ENCODE measurements around the gene KIF16B. TPM values are rescaled to one million over a fixed set of nuclear protein-coding genes. Genes with fewer than 3 reads are reported as not detected.
"Not testable (repeated sequence)": the region's sequence is repeated elsewhere in the genome, so short reads cannot be mapped to it uniquely, and the experiment has no call there.

The KIF16B gene
- total and polyA plus RNA-seq, 9 of the 15 experiments (the other 6 are each of a cell fraction or from before 2014, with no cell fraction given), result 1.00 to 10.6 (median 8.5) TPM

- no peak overlapping the region for H3K9ac ChIP-seq (ENCODE audit: insufficient read depth in 1 of 2, low read depth in 2 of 2, low read length in 2 of 2)
- no peak for DNase-seq (ENCODE audit: extremely low read depth in 1 of 4, low spot score in 3 of 4)
- no peak overlapping the region for H3K4me2 ChIP-seq (ENCODE audit: insufficient read depth, low read length)
- H2AFZ ChIP-seq (ENCODE audit: low read depth, low read length), result no peak overlapping the region
- TF ChIP-seq FOXM1 (IDR thresholded peaks at IDR 0.05; ENCODE audit: low read depth), result no peak
- no peak for TF ChIP-seq FOXM1 (CRISPR knock-in tag; IDR thresholded peaks at IDR 0.05; ENCODE audit: low read depth)
- TF ChIP-seq ZNF764 (CRISPR knock-in tag; IDR thresholded peaks at IDR 0.05; ENCODE audit: low read depth), result no peak
- no peak for TF ChIP-seq USF1 (CRISPR knock-in tag; IDR thresholded peaks at IDR 0.05)
- no peak for TF ChIP-seq ARID2 (IDR thresholded peaks at IDR 0.05)
- no peak for TF ChIP-seq EP300 (IDR thresholded peaks at IDR 0.05; ENCODE audit: low read length)
- TF ChIP-seq PTBP1 (IDR thresholded peaks at IDR 0.05; ENCODE audit: low read depth, low read length), result no peak
- TF ChIP-seq MBD1 (CRISPR knock-in tag; IDR thresholded peaks at IDR 0.05), result no peak
- no peak for TF ChIP-seq STAT5B (CRISPR knock-in tag; IDR thresholded peaks at IDR 0.05)
- WGBS (ENCODE audit: insufficient coverage, low coverage, missing lambda C conversion rate), result 34% methylated on average over 3 of the region's 5 CpGs
- in situ Hi-C loops (cut with MboI), result no loop called here
- POLR2A ChIA-PET, result interaction anchor here (0.6 kb wide), 1 partner anchor 14 kb away, joined by 4 read pairs; no protein-coding TSS in a partner anchor
- ATAC-seq, result no peak
- no peaks in the 10 kb centered on the region for H3K9me1 ChIP-seq (ENCODE audit: control insufficient read depth, insufficient read depth, low read length)
- H3K4me1 ChIP-seq (replicated peaks in 1 of 2; ENCODE audit: control insufficient read depth in 2 of 2, insufficient read depth in 2 of 2, low read length in 2 of 2), result no peaks in the 10 kb centered on the region
- H3K4me3 ChIP-seq, result no peak overlapping the region
- FAIRE-seq, result no peak
- no peak overlapping the region for H3K27ac ChIP-seq (ENCODE audit: extremely low read depth, low read depth, low read length)
- no peaks in the 10 kb centered on the region for H3K27me3 ChIP-seq (ENCODE audit: control insufficient read depth in 2 of 2, insufficient read depth in 2 of 2, low read length in 2 of 2)
- H3K36me3 ChIP-seq (ENCODE audit: control insufficient read depth, insufficient read depth, low read length), result no peaks in the 10 kb centered on the region
- no TSS peak for BruUV-seq (replicated peaks)
- intact Hi-C loops (cut with micrococcal nuclease), result no loop called here
- H3K9me3 ChIP-seq (replicated peaks; ENCODE audit: control insufficient read depth, insufficient read depth, low read depth, low read length), result no peaks in the 10 kb centered on the region
- CTCF ChIA-PET (ENCODE audit: low intra/inter-chr PET ratio), result no interaction called here
- H4K20me1 ChIP-seq (replicated peaks; ENCODE audit: control insufficient read depth, insufficient read depth, low read length), result no peaks in the 10 kb centered on the region
- no peaks in the 10 kb centered on the region for H3K79me2 ChIP-seq (ENCODE audit: control insufficient read depth, insufficient read depth, low read length)
Observed at GRCh38 chr20:16520154-16520553, 53.1 kb downstream of the KIF16B start.

- H3K4me2 ChIP-seq (ENCODE audit: insufficient read depth, low read length); H3K79me2 ChIP-seq (ENCODE audit: control insufficient read depth, insufficient read depth, low read length); in situ Hi-C loops (cut with MboI); H3K9me1 ChIP-seq (ENCODE audit: control insufficient read depth, insufficient read depth, low read length); BruUV-seq (replicated peaks); H3K9me3 ChIP-seq (replicated peaks; ENCODE audit: control insufficient read depth, insufficient read depth, low read depth, low read length); H3K27ac ChIP-seq (ENCODE audit: extremely low read depth, low read depth, low read length); POLR2A ChIA-PET; H4K20me1 ChIP-seq (replicated peaks; ENCODE audit: control insufficient read depth, insufficient read depth, low read length); CTCF ChIA-PET (ENCODE audit: low intra/inter-chr PET ratio); H3K4me3 ChIP-seq; H2AFZ ChIP-seq (ENCODE audit: low read depth, low read length); H3K36me3 ChIP-seq (ENCODE audit: control insufficient read depth, insufficient read depth, low read length); DNase-seq (ENCODE audit: extremely low read depth in 1 of 4, low spot score in 3 of 4); ATAC-seq; FAIRE-seq; H3K27me3 ChIP-seq (ENCODE audit: control insufficient read depth in 2 of 2, insufficient read depth in 2 of 2, low read length in 2 of 2); H3K9ac ChIP-seq (ENCODE audit: insufficient read depth in 1 of 2, low read depth in 2 of 2, low read length in 2 of 2); H3K4me1 ChIP-seq (replicated peaks in 1 of 2; ENCODE audit: control insufficient read depth in 2 of 2, insufficient read depth in 2 of 2, low read length in 2 of 2): not testable (repeated sequence)
- 93% methylated on average over 5 of the region's 8 CpGs for WGBS (ENCODE audit: insufficient coverage, low coverage, missing lambda C conversion rate)
- intact Hi-C loops (cut with micrococcal nuclease), result loop anchor here (5.0 to 10.0 kb wide), 2 partner anchors 105 to 238 kb away; no protein-coding TSS in a partner anchor
Observed at GRCh38 chr20:16519673-16520072, 53.6 kb downstream of the KIF16B start.
